Neural cell (in vitro differentiated cells): Measurements from ENCODE around the gene COL5A1. TPM values are rescaled to one million over a fixed set of nuclear protein-coding genes. Genes with fewer than 3 reads are reported as not detected.

Source experiments
- H2AFZ ChIP-seq: fragments of 200-600, 300-800 bp; sonication (generic), shearing (Covaris generic); 2 replicates; pipeline ENCODE4 v1.6.0; 2014; ENCODE audit warnings: low read depth, mild to moderate bottlenecking, antibody characterized with exemption, low read length, moderate library complexity
- H3F3A ChIP-seq: fragments of 200-600 bp; shearing (Covaris generic); 2 replicates; pipeline ENCODE4 v1.6.1; 2016; ENCODE audit warnings: mild to moderate bottlenecking, moderate library complexity, mixed read lengths, antibody characterized with exemption, low read length; ENCODE audit not compliant: insufficient read depth, poor library complexity, severe bottlenecking
- H3K27ac ChIP-seq: fragments of 200-600, 300-800 bp; sonication (generic), shearing (Covaris generic); 2 replicates; pipeline ENCODE4 v1.5.1; 2014; ENCODE audit warnings: mild to moderate bottlenecking, low read length, moderate library complexity
- H3K27me3 ChIP-seq: fragments of 300-800, 200-600 bp; sonication (generic), shearing (Covaris generic); 2 replicates; pipeline ENCODE4 v1.6.0; 2014; ENCODE audit warnings: mild to moderate bottlenecking, low read depth, low read length, moderate library complexity; ENCODE audit not compliant: insufficient read depth
- H3K36me3 ChIP-seq: fragments of 300-800, 200-600 bp; sonication (generic), shearing (Covaris generic); 2 replicates; pipeline ENCODE4 v1.5.1; 2014; ENCODE audit warnings: mild to moderate bottlenecking, antibody characterized with exemption, low read length, moderate library complexity; ENCODE audit not compliant: insufficient read depth
- H3K4me2 ChIP-seq: fragments of 300-800, 200-600 bp; sonication (generic), shearing (Covaris generic); 2 replicates; pipeline ENCODE4 v1.6.0; 2014; ENCODE audit warnings: mild to moderate bottlenecking, low read length
- H3K4me3 ChIP-seq: fragments of 300-800, 200-600 bp; sonication (generic), shearing (Covaris generic); 2 replicates; pipeline ENCODE4 v1.5.1; 2014; ENCODE audit warnings: mild to moderate bottlenecking, low read length, moderate library complexity
- H3K79me2 ChIP-seq: fragments of 200-600 bp; shearing (Covaris generic); replicated peaks from 2 replicates; pipeline ENCODE4 v1.6.0; 2014; ENCODE audit warnings: mild to moderate bottlenecking, low read length, moderate library complexity; ENCODE audit not compliant: insufficient read depth
- H3K9ac ChIP-seq: fragments of 300-800, 200-600 bp; sonication (generic), shearing (Covaris generic); 2 replicates; pipeline ENCODE4 v1.6.1; 2016; ENCODE audit warnings: mild to moderate bottlenecking, low read length, mixed read lengths
- H3K9me2 ChIP-seq: fragments of 200-600 bp; shearing (Covaris generic); 2 replicates; pipeline ENCODE4 v1.6.1; 2016; ENCODE audit warnings: mild to moderate bottlenecking, low read length, mixed read lengths; ENCODE audit not compliant: insufficient read depth
- H3K9me3 ChIP-seq: fragments of 200-600, 300-800 bp; sonication (generic), shearing (Covaris generic); 2 replicates; pipeline ENCODE4 v1.6.1; 2016; ENCODE audit warnings: mild to moderate bottlenecking, mixed run types, low read length, moderate library complexity, mixed read lengths
- H4K20me1 ChIP-seq: fragments of 200-600 bp; shearing (Covaris generic); 2 replicates; pipeline ENCODE4 v1.6.1; 2016; ENCODE audit warnings: mild to moderate bottlenecking, mixed run types; ENCODE audit not compliant: insufficient read depth
- EP300 ChIP-seq: fragments of 450-650 bp; conservative IDR thresholded peaks from 2 replicates; pipeline ENCODE4 v1.6.1; 2014; ENCODE audit warnings: antibody characterized with exemption, mild to moderate bottlenecking, moderate library complexity; ENCODE audit not compliant: poor library complexity, severe bottlenecking
- EZH2 ChIP-seq: fragments of 200-600, 300-800 bp; shearing (Covaris generic), sonication (generic); IDR thresholded peaks from 2 replicates; pipeline ENCODE4 v1.6.1; 2014; ENCODE audit warnings: antibody characterized with exemption, low read length, borderline replicate concordance, mild to moderate bottlenecking; ENCODE audit not compliant: insufficient read depth, poor library complexity, severe bottlenecking
- MXI1 ChIP-seq: fragments of 450-650 bp; conservative IDR thresholded peaks from 2 replicates; pipeline ENCODE4 v1.6.1; 2014; ENCODE audit warnings: antibody characterized with exemption, mild to moderate bottlenecking; ENCODE audit not compliant: poor library complexity, severe bottlenecking
- POLR2AphosphoS5 ChIP-seq: IDR thresholded peaks from 2 replicates; pipeline ENCODE4 v1.6.1; 2012
- RAD21 ChIP-seq: fragments of 450-650 bp; conservative IDR thresholded peaks from 2 replicates; pipeline ENCODE4 v1.6.1; 2014; ENCODE audit warnings: antibody characterized with exemption, mild to moderate bottlenecking, moderate library complexity
- SMC3 ChIP-seq: fragments of 450-650 bp; conservative IDR thresholded peaks from 2 replicates; pipeline ENCODE4 v1.6.1; 2014; ENCODE audit warnings: antibody characterized with exemption, mild to moderate bottlenecking, moderate library complexity; ENCODE audit not compliant: poor library complexity
- TAF1 ChIP-seq: IDR thresholded peaks from 2 replicates; pipeline ENCODE4 v1.6.1; 2012; ENCODE audit warnings: low read depth
- polyA plus RNA-seq: library from polyadenylated mRNA; depleted of rRNA; stranded (reverse); fragments of >200 nt; gene quantifications from 2 replicates; pipeline ENCODE4 v1.2.3, GENCODE V29; 2014
- TF ChIP-seq, protein P1 (sequence below): IDR thresholded peaks from 2 replicates; pipeline ENCODE4 v1.6.1; 2012; ENCODE audit warnings: borderline replicate concordance
- TF ChIP-seq, protein P2 (sequence below): fragments of 450-650 bp; IDR thresholded peaks from 2 replicates; pipeline ENCODE4 v1.5.1; 2014; ENCODE audit warnings: antibody characterized with exemption, mild to moderate bottlenecking, moderate library complexity; ENCODE audit not compliant: poor library complexity, severe bottlenecking

The COL5A1 gene
- polyA plus RNA-seq, 1 donor from 2014 or later = not detected

DNA sequence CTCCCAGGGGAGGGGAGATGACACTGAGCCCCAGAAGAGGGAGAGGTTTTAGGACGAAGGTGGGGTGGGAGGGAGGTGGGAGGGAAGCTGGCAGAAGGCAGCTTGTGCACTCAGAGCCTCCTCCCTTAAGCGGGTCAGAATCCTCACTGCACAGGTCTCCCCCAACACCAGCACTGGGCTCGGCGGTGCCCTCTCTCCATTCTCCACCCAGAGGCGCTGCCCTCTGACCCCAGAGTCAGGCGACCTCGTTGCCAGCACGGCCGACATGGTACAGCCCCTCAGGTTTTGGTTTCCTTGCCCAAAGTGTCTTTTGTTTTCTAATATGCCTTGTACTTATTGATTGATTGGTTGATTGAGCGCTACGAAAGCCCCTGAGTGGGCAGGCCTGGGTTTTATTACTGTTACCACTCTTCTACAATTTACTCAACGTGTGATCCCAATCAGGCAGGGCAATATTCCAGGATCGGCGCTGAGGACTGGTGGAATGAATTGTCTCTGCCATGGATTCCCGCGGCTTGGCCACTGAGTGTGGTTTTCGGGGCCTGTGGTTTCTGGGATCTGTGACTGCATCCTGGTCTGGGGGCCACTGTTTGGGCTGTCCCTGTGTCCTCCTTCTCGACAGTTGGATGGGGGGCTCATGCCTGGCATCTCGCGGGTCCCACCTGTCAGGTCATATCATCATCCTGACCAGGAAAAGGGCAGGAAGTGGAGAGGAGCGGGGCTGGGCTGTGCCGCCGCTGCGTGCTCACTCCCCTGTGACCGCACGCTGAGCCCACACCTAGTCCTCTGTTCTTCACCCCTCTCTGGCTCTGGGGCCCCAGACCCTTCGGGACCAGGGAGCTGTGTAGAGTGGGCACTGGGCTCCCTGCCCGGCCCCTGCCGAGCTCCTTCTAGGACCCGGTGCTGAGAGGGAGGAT, 229.4 kb downstream of the COL5A1 start:
- Histone ChIP-seq H3K27ac (no peak overlapping the region), H3K9me3 (peaks cover 5% of the 10 kb centered on the region), H3K9me2 (no peaks in the 10 kb centered on the region), H3K36me3 (no peaks in the 10 kb centered on the region), H3K9ac (no peak overlapping the region), H2AFZ (no peak overlapping the region), H3K4me2 (no peak overlapping the region), H3F3A (no peaks in the 10 kb centered on the region), H4K20me1 (no peaks in the 10 kb centered on the region), H3K79me2 (no peaks in the 10 kb centered on the region), H3K27me3 (no peaks in the 10 kb centered on the region), H3K4me3 (no peak overlapping the region)
- TF ChIP-seq SMC3 (no peak), TAF1 (no peak), MXI1 (no peak), EP300 (no peak), RAD21 (no peak), POLR2AphosphoS5 (no peak), EZH2 (no peak)
- TF ChIP-seq, protein P1, sequence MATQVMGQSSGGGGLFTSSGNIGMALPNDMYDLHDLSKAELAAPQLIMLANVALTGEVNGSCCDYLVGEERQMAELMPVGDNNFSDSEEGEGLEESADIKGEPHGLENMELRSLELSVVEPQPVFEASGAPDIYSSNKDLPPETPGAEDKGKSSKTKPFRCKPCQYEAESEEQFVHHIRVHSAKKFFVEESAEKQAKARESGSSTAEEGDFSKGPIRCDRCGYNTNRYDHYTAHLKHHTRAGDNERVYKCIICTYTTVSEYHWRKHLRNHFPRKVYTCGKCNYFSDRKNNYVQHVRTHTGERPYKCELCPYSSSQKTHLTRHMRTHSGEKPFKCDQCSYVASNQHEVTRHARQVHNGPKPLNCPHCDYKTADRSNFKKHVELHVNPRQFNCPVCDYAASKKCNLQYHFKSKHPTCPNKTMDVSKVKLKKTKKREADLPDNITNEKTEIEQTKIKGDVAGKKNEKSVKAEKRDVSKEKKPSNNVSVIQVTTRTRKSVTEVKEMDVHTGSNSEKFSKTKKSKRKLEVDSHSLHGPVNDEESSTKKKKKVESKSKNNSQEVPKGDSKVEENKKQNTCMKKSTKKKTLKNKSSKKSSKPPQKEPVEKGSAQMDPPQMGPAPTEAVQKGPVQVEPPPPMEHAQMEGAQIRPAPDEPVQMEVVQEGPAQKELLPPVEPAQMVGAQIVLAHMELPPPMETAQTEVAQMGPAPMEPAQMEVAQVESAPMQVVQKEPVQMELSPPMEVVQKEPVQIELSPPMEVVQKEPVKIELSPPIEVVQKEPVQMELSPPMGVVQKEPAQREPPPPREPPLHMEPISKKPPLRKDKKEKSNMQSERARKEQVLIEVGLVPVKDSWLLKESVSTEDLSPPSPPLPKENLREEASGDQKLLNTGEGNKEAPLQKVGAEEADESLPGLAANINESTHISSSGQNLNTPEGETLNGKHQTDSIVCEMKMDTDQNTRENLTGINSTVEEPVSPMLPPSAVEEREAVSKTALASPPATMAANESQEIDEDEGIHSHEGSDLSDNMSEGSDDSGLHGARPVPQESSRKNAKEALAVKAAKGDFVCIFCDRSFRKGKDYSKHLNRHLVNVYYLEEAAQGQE = no peak
- TF ChIP-seq, protein P2, sequence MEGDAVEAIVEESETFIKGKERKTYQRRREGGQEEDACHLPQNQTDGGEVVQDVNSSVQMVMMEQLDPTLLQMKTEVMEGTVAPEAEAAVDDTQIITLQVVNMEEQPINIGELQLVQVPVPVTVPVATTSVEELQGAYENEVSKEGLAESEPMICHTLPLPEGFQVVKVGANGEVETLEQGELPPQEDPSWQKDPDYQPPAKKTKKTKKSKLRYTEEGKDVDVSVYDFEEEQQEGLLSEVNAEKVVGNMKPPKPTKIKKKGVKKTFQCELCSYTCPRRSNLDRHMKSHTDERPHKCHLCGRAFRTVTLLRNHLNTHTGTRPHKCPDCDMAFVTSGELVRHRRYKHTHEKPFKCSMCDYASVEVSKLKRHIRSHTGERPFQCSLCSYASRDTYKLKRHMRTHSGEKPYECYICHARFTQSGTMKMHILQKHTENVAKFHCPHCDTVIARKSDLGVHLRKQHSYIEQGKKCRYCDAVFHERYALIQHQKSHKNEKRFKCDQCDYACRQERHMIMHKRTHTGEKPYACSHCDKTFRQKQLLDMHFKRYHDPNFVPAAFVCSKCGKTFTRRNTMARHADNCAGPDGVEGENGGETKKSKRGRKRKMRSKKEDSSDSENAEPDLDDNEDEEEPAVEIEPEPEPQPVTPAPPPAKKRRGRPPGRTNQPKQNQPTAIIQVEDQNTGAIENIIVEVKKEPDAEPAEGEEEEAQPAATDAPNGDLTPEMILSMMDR = no peak

DNA sequence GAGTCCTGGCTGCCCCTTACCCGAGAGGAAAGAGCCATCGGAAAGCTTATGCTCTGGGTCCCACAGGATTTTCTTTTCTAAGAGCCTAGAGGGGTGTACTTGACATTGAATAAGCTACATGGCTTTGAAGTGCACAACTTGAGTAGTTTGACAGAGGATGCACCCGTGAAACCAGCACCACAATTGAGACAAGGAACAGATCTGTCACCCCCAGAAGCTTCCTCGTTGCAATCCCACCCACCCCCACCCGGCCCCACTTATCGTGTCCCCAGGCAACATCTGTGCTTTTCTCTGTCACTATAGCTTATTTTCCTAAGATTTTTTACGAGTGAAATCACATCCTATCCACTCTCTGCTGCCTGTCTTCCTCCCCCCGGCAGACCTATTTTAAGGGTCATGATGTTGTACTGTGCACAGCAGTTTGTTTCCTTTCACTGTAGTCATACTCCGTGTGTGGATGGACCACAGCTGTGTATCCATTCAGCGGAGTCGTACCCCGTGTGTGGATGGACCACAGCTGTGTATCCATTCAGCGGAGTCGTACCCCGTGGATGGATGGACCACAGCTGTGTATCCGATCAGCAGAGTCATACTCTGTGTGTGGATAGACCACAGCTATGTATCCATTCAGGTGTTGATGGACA, 230.2 kb downstream of the COL5A1 start:
- TF ChIP-seq, protein P1 = no peak
- TF ChIP-seq MXI1 (no peak), POLR2AphosphoS5 (no peak), EZH2 (no peak), TAF1 (no peak), RAD21 (no peak), EP300 (no peak), SMC3 (no peak)
- TF ChIP-seq, protein P2 = no peak
- Histone ChIP-seq H3K4me2 (no peak overlapping the region), H3K79me2 (no peaks in the 10 kb centered on the region), H4K20me1 (no peaks in the 10 kb centered on the region), H2AFZ (no peak overlapping the region), H3K27me3 (no peaks in the 10 kb centered on the region), H3K4me3 (no peak overlapping the region), H3K9me2 (no peaks in the 10 kb centered on the region), H3K27ac (no peak overlapping the region), H3K36me3 (no peaks in the 10 kb centered on the region), H3F3A (no peaks in the 10 kb centered on the region), H3K9ac (no peak overlapping the region), H3K9me3 (peaks cover 5% of the 10 kb centered on the region)
